COR-L47 (cell line): Measurements from ENCODE around the gene IL10.
"Not testable (repeated sequence)": the region's sequence is repeated elsewhere in the genome, so short reads cannot be mapped to it uniquely, and the experiment has no call there.

ENCODE experiments used
- DNase-seq: peaks from one replicate; lab custom pipeline; 2025; lab: John Stamatoyannopoulos, UW

Gene IL10

DNA sequence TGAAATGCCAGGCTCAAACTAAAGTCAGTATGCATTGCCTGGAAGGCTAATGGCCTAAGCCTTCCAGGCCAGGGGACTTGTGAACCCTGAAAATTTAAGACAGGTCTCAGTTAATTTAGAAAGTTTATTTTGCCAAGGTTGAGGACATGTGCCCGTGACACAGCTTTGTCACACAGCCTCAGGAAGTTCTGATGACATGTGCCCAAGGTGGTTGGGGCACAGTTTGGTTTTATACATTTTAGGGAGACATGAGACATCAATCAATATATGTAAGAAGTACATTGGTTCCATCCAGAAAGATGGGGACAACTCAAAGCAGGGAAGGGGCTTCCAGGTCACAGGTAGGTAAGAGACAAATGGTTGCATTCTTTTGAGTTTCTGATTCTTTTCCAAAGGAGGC lies 6.5 kb downstream of the IL10 start:
- DNase-seq: not testable (repeated sequence)

DNA sequence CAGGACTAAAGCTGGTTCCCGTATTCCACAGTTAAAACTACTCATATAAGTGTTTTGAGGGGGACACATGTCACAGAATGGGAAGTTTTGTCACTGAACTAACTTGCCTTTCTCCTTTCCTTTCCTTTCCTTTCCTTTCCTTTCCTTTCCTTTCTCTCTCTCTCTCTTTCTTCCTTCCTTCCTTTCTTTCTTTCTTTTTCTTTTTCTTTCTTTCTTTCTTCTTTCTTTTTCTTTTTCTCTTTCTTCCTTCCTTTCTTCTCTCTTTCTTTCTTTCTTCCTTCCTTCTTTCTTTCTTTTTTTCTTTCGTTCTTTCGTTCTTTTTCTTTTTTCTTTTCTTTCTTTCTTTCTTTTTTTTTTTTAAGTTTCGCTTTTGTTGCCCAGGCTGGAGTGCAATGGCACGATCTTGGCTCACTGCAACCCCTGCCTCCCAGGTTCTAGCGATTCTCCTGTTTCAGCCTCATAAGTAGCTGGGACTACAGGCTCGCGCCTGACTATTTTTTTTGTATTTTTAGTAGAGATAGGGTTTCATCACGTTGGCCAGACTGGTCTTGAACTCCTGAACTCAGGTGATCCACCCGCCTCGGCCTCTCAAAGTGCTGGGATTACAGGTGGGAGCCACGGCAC lies 9.4 kb downstream of the IL10 start:
- not testable (repeated sequence) for DNase-seq

DNA sequence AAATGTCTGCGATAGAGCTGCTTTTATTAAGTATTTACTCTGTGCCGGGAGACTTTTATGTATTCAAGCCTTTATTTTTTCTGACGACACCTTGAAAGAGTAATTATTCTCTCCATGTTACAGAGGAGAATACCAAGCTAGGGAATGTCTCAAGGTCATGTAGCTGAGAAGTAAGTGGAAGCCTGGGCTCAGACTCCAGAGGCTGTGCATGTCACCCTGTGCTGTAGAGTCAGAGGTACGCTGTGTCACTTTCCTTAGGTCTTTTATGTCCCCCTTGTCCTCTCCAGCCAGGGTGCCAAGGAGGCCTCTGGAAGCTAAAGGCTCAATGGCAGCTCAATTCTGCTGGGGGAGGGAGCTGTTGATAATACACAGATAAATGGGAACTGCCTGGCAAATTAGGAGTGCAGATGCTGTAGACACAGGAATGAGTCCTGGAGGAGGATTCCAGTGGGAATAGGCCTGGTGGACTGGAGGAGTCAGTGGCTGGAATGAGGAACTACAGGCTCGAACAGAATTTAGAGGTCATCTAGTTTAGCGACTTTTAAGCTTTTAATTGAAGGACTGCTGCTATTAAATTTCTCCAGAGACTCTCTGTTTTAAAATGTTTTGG lies 11.0 kb downstream of the IL10 start:
- no peak for DNase-seq

DNA sequence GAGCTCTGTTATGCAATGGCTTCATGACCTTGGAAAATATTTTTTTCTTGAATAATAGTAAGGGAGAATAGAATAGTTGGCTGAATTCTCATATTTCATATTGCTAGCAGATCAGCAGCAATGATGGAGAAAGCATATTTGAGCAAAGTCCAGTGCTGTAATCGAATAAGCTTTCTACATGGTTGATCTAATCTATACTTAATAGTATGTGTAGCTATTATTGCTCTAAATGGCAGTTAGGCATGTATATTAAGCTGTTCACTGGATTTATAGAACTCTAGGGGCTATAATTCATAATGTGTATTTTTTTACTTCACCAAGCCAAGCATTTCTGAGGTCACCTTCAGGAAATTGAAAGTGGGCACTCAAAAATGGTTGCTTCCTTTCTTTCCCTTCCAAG lies 11.7 kb downstream of the IL10 start:
- no peak for DNase-seq

DNA sequence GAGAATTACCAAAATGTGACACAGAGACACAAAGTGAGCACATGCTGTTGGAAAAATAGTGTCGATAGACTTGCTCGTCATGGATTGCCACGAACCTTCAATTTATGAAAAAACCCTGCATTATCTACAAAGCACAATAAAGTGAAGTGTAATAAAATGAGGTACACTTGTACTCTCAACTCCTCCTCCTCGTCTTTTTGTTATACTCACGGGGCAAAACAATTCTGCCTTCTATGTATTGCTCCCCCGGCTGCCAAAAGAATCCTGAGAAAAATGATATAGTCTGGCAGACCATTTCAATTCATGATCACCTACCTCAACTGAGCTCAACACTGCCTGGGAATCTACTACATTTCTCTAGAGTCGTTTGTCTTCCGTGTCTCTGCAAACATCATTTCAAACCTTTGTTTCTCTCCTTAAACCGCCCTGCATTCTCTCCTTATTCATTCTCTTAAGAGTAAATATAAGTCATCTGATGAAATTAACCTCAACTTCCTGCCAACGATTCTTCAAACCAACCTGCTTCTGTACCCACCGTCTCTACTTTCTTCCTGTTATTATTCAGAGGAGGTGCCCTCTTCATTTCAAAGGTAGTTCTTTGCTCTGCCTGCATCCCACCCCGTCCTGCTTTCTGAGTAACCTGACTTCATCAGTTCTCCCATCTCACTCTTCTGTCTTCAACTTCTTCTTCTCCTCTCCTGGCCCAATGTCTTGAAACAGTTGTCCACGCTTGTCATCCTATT lies 14.6 kb downstream of the IL10 start:
- no peak for DNase-seq

GRCh38 chr1:206754011-206754410 lies 18.3 kb downstream of the IL10 start:
- no peak for DNase-seq

DNA sequence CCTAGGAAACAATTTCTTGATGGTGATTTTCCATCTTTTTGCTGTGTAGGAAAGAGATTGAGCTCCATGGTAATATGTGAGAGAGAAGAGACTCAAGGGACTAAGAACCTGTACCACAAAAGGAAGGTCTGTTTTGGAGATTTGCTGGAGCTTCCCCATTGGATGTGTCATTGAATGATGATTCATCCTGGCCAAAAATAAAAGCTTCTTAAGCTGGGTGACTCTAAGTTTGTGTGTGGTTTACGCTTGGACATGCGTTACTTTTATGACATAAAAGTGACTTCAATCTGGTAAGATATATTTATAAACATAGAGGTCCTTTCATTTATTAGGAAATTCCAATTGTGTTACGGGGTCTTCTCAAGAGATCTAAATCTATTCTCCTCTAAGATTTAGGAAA lies 19.2 kb downstream of the IL10 start:
- no peak for DNase-seq

- no peak for DNase-seq
Measured at GRCh38 chr1:206752481-206752880, 19.8 kb downstream of the IL10 start.

GRCh38 chr1:206751891-206752290 lies 20.4 kb downstream of the IL10 start:
- DNase-seq: no peak

GRCh38 chr1:206748348-206749030 lies 23.8 kb downstream of the IL10 start:
- DNase-seq: no peak

DNA sequence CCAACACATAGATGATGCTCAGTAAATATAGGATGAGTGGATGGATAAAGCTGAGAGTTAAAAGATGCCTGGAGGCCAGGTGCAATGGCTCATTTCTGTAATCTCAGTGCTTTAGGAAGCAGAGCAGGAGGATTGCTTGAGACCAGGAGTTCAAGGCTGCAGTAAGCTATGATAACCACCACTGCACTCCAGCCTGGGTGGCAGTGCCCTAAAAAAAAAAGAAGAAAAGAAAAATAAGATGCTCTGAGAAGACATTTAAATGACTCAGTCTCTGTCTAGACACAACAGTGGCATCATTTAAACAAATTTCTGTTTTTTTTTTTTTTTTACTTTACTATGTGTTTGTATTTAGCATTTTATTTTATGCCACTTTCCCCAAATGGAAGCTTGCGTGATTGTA lies 27.0 kb downstream of the IL10 start:
- no peak for DNase-seq

GRCh38 chr1:206744683-206745082 lies 27.6 kb downstream of the IL10 start:
- DNase-seq: no peak

DNA sequence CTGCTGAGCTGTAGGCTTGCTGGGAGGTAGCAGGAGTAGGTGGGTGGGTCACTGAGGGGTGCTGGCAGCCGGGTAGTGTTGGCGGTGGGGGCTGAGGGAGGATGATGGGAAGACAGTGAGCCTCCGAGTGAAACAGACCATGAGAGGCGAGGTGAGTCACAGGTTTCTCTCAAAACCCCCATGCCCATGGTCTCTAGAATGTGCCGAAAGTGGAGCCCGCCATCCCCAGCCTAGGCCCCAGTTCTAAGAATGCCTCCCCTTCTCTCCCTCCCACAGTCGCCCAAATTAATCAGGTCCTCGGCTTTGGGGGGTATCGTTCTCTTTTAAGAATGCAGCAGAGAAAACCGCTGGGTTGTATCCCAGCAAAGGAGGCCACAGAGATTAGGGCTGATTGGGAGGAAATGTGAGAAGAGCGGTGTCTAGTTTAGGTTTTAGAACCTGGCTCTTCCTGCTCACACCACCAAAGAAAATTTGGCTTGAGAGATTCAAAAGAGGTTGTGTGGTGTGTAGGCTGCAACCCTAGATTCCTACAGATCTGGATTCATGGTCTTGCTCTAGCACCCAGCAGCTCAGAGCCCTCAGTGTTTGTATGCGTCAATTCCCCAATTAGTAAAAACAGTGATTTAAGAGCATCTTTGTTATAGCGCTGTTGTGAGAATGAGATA lies 29.4 kb downstream of the IL10 start:
- DNase-seq: no peak

DNA sequence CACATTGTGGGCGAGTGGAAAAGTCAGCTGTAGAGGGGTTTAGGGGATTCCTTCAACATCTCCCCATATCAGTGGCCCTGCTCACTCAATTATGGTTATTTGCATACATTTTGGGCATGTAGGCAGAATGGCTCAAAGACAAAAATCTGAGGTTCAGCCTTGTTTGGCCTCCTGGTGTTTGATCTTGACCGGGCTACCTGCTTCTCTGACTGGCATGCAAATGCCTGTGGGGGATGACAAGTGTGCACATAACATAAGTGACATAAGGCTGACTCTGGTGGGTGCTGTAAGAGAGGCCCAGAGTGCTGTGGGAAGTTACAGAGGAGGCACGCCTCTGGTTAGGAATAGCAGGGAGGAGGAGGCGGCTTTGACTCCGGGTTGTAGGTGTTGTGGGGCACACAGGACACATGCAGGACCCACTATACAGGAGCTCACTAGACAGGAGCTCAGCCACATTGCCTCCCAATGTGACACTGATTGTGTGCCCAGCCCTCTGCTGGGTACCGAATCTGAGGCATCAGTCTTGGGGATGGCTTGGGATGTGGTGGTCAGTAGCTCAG lies 31.1 kb downstream of the IL10 start:
- DNase-seq: no peak

GRCh38 chr1:206739411-206740076 lies 32.8 kb downstream of the IL10 start:
- no peak for DNase-seq

- peak; percentile 23 for DNase-seq
Measured at GRCh38 chr1:206738370-206739366, 33.6 kb downstream of the IL10 start.

- DNase-seq: no peak
Measured at GRCh38 chr1:206737729-206738201, 34.5 kb downstream of the IL10 start.

GRCh38 chr1:206736878-206737728 lies 35.2 kb downstream of the IL10 start:
- no peak for DNase-seq

DNA sequence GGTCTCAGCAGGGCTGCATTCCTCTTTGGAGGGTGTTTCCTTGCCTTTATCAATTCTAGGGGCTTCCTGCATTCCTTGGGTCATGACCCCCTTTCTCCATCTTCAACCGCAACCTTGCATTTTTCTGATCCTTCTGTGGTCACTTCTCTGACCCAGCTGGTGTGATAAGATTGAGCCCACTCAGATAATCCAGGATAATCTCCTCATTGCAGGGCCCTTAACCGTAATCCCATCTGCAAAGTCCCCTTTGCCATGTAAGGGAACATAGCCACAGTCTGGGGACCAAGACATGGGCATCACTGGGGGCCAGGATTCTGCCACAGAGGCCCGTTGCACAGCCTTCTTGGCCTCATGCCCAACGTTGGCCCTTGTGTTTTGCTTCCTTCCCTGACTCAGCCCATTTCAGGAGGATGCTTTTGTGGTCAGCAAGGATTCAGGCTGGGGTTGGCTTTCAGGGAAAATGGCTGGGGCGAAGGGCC lies 36.7 kb downstream of the IL10 start:
- DNase-seq: no peak
